Fibroblast of lung (primary cell): ENCODE data around the gene GPC5.

Experiments used
- CTCF ChIP-seq, 2 donors: IDR thresholded peaks in 1 of 2; conservative IDR thresholded peaks in 1 of 2; 1 replicate in 1 of 2; 2 replicates in 1 of 2; pipeline ENCODE4 v1.5.1; 2011 to 2012; ENCODE audit warnings: low read length in 2 of 2, control low read depth in 1 of 2, inconsistent platforms in 1 of 2, low read depth in 1 of 2, mild to moderate bottlenecking in 1 of 2
- EZH2 ChIP-seq: IDR thresholded peaks from 2 replicates; pipeline ENCODE4 v1.5.1; 2012; ENCODE audit warnings: low read length, control low read depth, mild to moderate bottlenecking; ENCODE audit errors: missing control alignments

GRCh38 chr13:91710733-91711132, 312.3 kb downstream of the GPC5 start:
- no peak for TF ChIP-seq CTCF (conservative IDR thresholded peaks at IDR 0.05 in 1 of 2, IDR thresholded peaks at IDR 0.05 in 1 of 2; ENCODE audit: low read depth in 1 of 2, low read length in 2 of 2)
- TF ChIP-seq EZH2, result no peak
